BJ (cell line): ENCODE results near the gene TADA2B. TPM values are rescaled to one million over a fixed set of nuclear protein-coding genes. Genes with fewer than 3 reads are reported as not detected.

ENCODE experiments used
- CTCF ChIA-PET: fragments of 350-600 bp; formaldehyde crosslinking; extraction: SDS; loops from one replicate; lab custom pipeline; 2021; ENCODE audit warnings: antibody characterized with exemption, inconsistent platforms; lab: Yijun Ruan, JAX
- POLR2A ChIA-PET: fragments of 300-600 bp; sonication (Branson Sonifier 250); formaldehyde crosslinking; extraction: SDS; loops from one replicate; lab custom pipeline; 2021; ENCODE audit warnings: antibody characterized with exemption; lab: Charles Lee
- DNase-seq: peaks from one replicate; pipeline ENCODE4 v3.0.0-alpha.2; 2011; ENCODE audit warnings: low read depth
- H3K27me3 ChIP-seq: 2 replicates; pipeline ENCODE4 v1.6.0; 2011; ENCODE audit warnings: low read length; ENCODE audit not compliant: control insufficient read depth, insufficient read depth
- H3K36me3 ChIP-seq: 2 replicates; pipeline ENCODE4 v1.5.1; 2011; ENCODE audit warnings: low read length; ENCODE audit not compliant: control insufficient read depth, insufficient read depth
- H3K4me3 ChIP-seq: 2 replicates; pipeline ENCODE4 v1.5.1; 2011; ENCODE audit warnings: low read depth, mild to moderate bottlenecking, control low read depth, low read length
- CTCF ChIP-seq: IDR thresholded peaks from 2 replicates; pipeline ENCODE4 v1.5.1; 2011; ENCODE audit warnings: low read depth, mild to moderate bottlenecking, control low read depth, inconsistent platforms, low read length, moderate library complexity; ENCODE audit not compliant: insufficient read depth
- polyA plus RNA-seq: library from polyadenylated mRNA; depleted of rRNA; stranded (reverse); fragments of >200 nt; gene quantifications from 2 replicates; pipeline ENCODE4 v1.2.3, GENCODE V29; 2011

Gene TADA2B
- polyA plus RNA-seq, 1 experiment: 7.3 TPM

- H3K4me3 ChIP-seq: no peak overlapping the region
- POLR2A ChIA-PET: no interaction called here
- CTCF ChIA-PET: no interaction called here
- no peaks in the 10 kb centered on the region for H3K27me3 ChIP-seq
- H3K36me3 ChIP-seq: peaks cover 24% of the 10 kb centered on the region
- no peak for DNase-seq
- TF ChIP-seq CTCF: no peak
Measured at GRCh38 chr4:7001271-7001670, 41.9 kb upstream of the TADA2B start.

- H3K27me3 ChIP-seq: no peaks in the 10 kb centered on the region
- H3K36me3 ChIP-seq: peaks cover 21% of the 10 kb centered on the region
- TF ChIP-seq CTCF: no peak
- DNase-seq: no peak
- no peak overlapping the region for H3K4me3 ChIP-seq
- ChIA-PET CTCF (interaction anchor here (1.1 kb wide), 1 partner anchor 12 kb away, joined by 3 read pairs; no protein-coding TSS in a partner anchor), POLR2A (no interaction called here)
Measured at GRCh38 chr4:7002336-7002735, 40.8 kb upstream of the TADA2B start.

- Histone ChIP-seq H3K36me3 (peaks cover 22% of the 10 kb centered on the region), H3K4me3 (no peak overlapping the region), H3K27me3 (no peaks in the 10 kb centered on the region)
- POLR2A ChIA-PET: no interaction called here
- no peak for DNase-seq
- CTCF ChIA-PET: interaction anchor here (1.0 to 1.1 kb wide), 3 partner anchors 9 to 29 kb away, joined by 3 to 4 read pairs (median 3); no protein-coding TSS in a partner anchor
- no peak for TF ChIP-seq CTCF
Measured at GRCh38 chr4:7003176-7003878, 39.8 kb upstream of the TADA2B start.

GRCh38 chr4:7003879-7004240 lies 39.3 kb upstream of the TADA2B start:
- ChIA-PET POLR2A (no interaction called here), CTCF (interaction anchor here (1.0 kb wide), 2 partner anchors 8 to 29 kb away, joined by 3 to 4 read pairs; no protein-coding TSS in a partner anchor)
- Histone ChIP-seq H3K27me3 (no peaks in the 10 kb centered on the region), H3K36me3 (peaks cover 22% of the 10 kb centered on the region), H3K4me3 (no peak overlapping the region)
- TF ChIP-seq CTCF: no peak
- no peak for DNase-seq

GRCh38 chr4:7004331-7004730 lies 38.8 kb upstream of the TADA2B start:
- Histone ChIP-seq H3K4me3 (no peak overlapping the region), H3K27me3 (no peaks in the 10 kb centered on the region), H3K36me3 (peaks cover 20% of the 10 kb centered on the region)
- DNase-seq: peak; percentile 64
- POLR2A ChIA-PET: no interaction called here
- TF ChIP-seq CTCF: no peak
- CTCF ChIA-PET: no interaction called here
